ENCODE results near the gene CTNND2. TPM values are rescaled to one million over a fixed set of nuclear protein-coding genes. Genes with fewer than 3 reads are reported as not detected.

Gene CTNND2
- polyA plus RNA-seq, 2 donors: 0.09 TPM; not detected in 1

- no peaks in the 10 kb centered on the region for H3K36me3 ChIP-seq (ENCODE audit: control insufficient read depth in 2 of 2, insufficient read depth in 2 of 2, low read length in 1 of 2)
- H3K9me3 ChIP-seq (ENCODE audit: control insufficient read depth in 2 of 2, insufficient read depth in 1 of 2, low read depth in 1 of 2, low read length in 1 of 2): peaks cover 0 to 3% of the 10 kb centered on the region in 2 donors
- H3K4me3 ChIP-seq (ENCODE audit: low read depth in 1 of 2, low read length in 2 of 2): no peak overlapping the region
- H3K4me1 ChIP-seq (ENCODE audit: control insufficient read depth in 2 of 2, insufficient read depth in 2 of 2, low read length in 1 of 2): peaks cover 0 to 2% of the 10 kb centered on the region in 2 donors
- H3K27ac ChIP-seq (ENCODE audit: low read depth in 2 of 2, low read length in 1 of 2): no peak overlapping the region
- no peaks in the 10 kb centered on the region for H3K27me3 ChIP-seq (ENCODE audit: control insufficient read depth in 1 of 2, insufficient read depth in 2 of 2, low read length in 2 of 2)
- 47 to 51% methylated on average over 4 of the region's 4 CpGs for WGBS, 2 donors
Observed at GRCh38 chr5:11126844-11127243, 777.4 kb downstream of the CTNND2 start.

GRCh38 chr5:11121885-11122284 lies 782.4 kb downstream of the CTNND2 start:
- 71 to 72% methylated on average over 3 of the region's 3 CpGs for WGBS, 2 donors
- no peaks in the 10 kb centered on the region for H3K36me3 ChIP-seq (ENCODE audit: control insufficient read depth in 2 of 2, insufficient read depth in 2 of 2, low read length in 1 of 2)
- no peak overlapping the region for H3K4me3 ChIP-seq (ENCODE audit: low read depth in 1 of 2, low read length in 2 of 2)
- H3K4me1 ChIP-seq (ENCODE audit: control insufficient read depth in 2 of 2, insufficient read depth in 2 of 2, low read length in 1 of 2): no peaks in the 10 kb centered on the region
- no peak overlapping the region for H3K27ac ChIP-seq (ENCODE audit: low read depth in 2 of 2, low read length in 1 of 2)
- H3K27me3 ChIP-seq (ENCODE audit: control insufficient read depth in 1 of 2, insufficient read depth in 2 of 2, low read length in 2 of 2): no peaks in the 10 kb centered on the region
- H3K9me3 ChIP-seq (ENCODE audit: control insufficient read depth in 2 of 2, insufficient read depth in 1 of 2, low read depth in 1 of 2, low read length in 1 of 2): peaks cover 0 to 3% of the 10 kb centered on the region in 2 donors

- Histone ChIP-seq H3K36me3 (ENCODE audit: control insufficient read depth in 2 of 2, insufficient read depth in 2 of 2, low read length in 1 of 2) (no peaks in the 10 kb centered on the region), H3K27ac (ENCODE audit: low read depth in 2 of 2, low read length in 1 of 2) (no peak overlapping the region), H3K9me3 (ENCODE audit: control insufficient read depth in 2 of 2, insufficient read depth in 1 of 2, low read depth in 1 of 2, low read length in 1 of 2) (peaks cover 0 to 2% of the 10 kb centered on the region in 2 donors), H3K27me3 (ENCODE audit: control insufficient read depth in 1 of 2, insufficient read depth in 2 of 2, low read length in 2 of 2) (no peaks in the 10 kb centered on the region), H3K4me3 (ENCODE audit: low read depth in 1 of 2, low read length in 2 of 2) (no peak overlapping the region), H3K4me1 (ENCODE audit: control insufficient read depth in 2 of 2, insufficient read depth in 2 of 2, low read length in 1 of 2) (no peaks in the 10 kb centered on the region)
- 83 to 88% methylated on average over 6 of the region's 6 CpGs for WGBS, 2 donors
Observed at GRCh38 chr5:11110128-11110527, 794.1 kb downstream of the CTNND2 start.

- Histone ChIP-seq H3K36me3 (ENCODE audit: control insufficient read depth in 2 of 2, insufficient read depth in 2 of 2, low read length in 1 of 2) (no peaks in the 10 kb centered on the region), H3K4me3 (ENCODE audit: low read depth in 1 of 2, low read length in 2 of 2) (no peak overlapping the region), H3K27me3 (ENCODE audit: control insufficient read depth in 1 of 2, insufficient read depth in 2 of 2, low read length in 2 of 2) (no peaks in the 10 kb centered on the region), H3K9me3 (ENCODE audit: control insufficient read depth in 2 of 2, insufficient read depth in 1 of 2, low read depth in 1 of 2, low read length in 1 of 2) (no peaks in the 10 kb centered on the region), H3K4me1 (ENCODE audit: control insufficient read depth in 2 of 2, insufficient read depth in 2 of 2, low read length in 1 of 2) (no peaks in the 10 kb centered on the region), H3K27ac (ENCODE audit: low read depth in 2 of 2, low read length in 1 of 2) (no peak overlapping the region)
- WGBS, 2 donors: 85 to 88% methylated on average over 8 of the region's 8 CpGs
Observed at GRCh38 chr5:11105696-11106095, 798.5 kb downstream of the CTNND2 start.

- Histone ChIP-seq H3K4me1 (ENCODE audit: control insufficient read depth in 2 of 2, insufficient read depth in 2 of 2, low read length in 1 of 2) (no peaks in the 10 kb centered on the region), H3K36me3 (ENCODE audit: control insufficient read depth in 2 of 2, insufficient read depth in 2 of 2, low read length in 1 of 2) (no peaks in the 10 kb centered on the region), H3K4me3 (ENCODE audit: low read depth in 1 of 2, low read length in 2 of 2) (no peak overlapping the region), H3K27me3 (ENCODE audit: control insufficient read depth in 1 of 2, insufficient read depth in 2 of 2, low read length in 2 of 2) (no peaks in the 10 kb centered on the region), H3K9me3 (ENCODE audit: control insufficient read depth in 2 of 2, insufficient read depth in 1 of 2, low read depth in 1 of 2, low read length in 1 of 2) (no peaks in the 10 kb centered on the region), H3K27ac (ENCODE audit: low read depth in 2 of 2, low read length in 1 of 2) (no peak overlapping the region)
- 83 to 84% methylated on average over 9 of the region's 9 CpGs for WGBS, 2 donors
Observed at GRCh38 chr5:11104651-11105112, 799.6 kb downstream of the CTNND2 start.

GRCh38 chr5:11104210-11104609 lies 800.0 kb downstream of the CTNND2 start:
- H3K27me3 ChIP-seq (ENCODE audit: control insufficient read depth in 1 of 2, insufficient read depth in 2 of 2, low read length in 2 of 2): no peaks in the 10 kb centered on the region
- H3K9me3 ChIP-seq (ENCODE audit: control insufficient read depth in 2 of 2, insufficient read depth in 1 of 2, low read depth in 1 of 2, low read length in 1 of 2): no peaks in the 10 kb centered on the region
- no peaks in the 10 kb centered on the region for H3K4me1 ChIP-seq (ENCODE audit: control insufficient read depth in 2 of 2, insufficient read depth in 2 of 2, low read length in 1 of 2)
- H3K36me3 ChIP-seq (ENCODE audit: control insufficient read depth in 2 of 2, insufficient read depth in 2 of 2, low read length in 1 of 2): no peaks in the 10 kb centered on the region
- no peak overlapping the region for H3K4me3 ChIP-seq (ENCODE audit: low read depth in 1 of 2, low read length in 2 of 2)
- WGBS, 2 donors: 53 to 72% methylated on average over 1 of the region's 1 CpG
- H3K27ac ChIP-seq (ENCODE audit: low read depth in 2 of 2, low read length in 1 of 2): no peak overlapping the region

- Histone ChIP-seq H3K36me3 (ENCODE audit: control insufficient read depth in 2 of 2, insufficient read depth in 2 of 2, low read length in 1 of 2) (no peaks in the 10 kb centered on the region), H3K27me3 (ENCODE audit: control insufficient read depth in 1 of 2, insufficient read depth in 2 of 2, low read length in 2 of 2) (no peaks in the 10 kb centered on the region), H3K9me3 (ENCODE audit: control insufficient read depth in 2 of 2, insufficient read depth in 1 of 2, low read depth in 1 of 2, low read length in 1 of 2) (no peaks in the 10 kb centered on the region), H3K4me3 (ENCODE audit: low read depth in 1 of 2, low read length in 2 of 2) (no peak overlapping the region), H3K4me1 (ENCODE audit: control insufficient read depth in 2 of 2, insufficient read depth in 2 of 2, low read length in 1 of 2) (peaks cover 0 to 2% of the 10 kb centered on the region in 2 donors), H3K27ac (ENCODE audit: low read depth in 2 of 2, low read length in 1 of 2) (no peak overlapping the region)
- 44 to 58% methylated on average over 3 of the region's 3 CpGs for WGBS, 2 donors
Observed at GRCh38 chr5:11084111-11084510, 820.1 kb downstream of the CTNND2 start.

- Histone ChIP-seq H3K36me3 (ENCODE audit: control insufficient read depth in 2 of 2, insufficient read depth in 2 of 2, low read length in 1 of 2) (no peaks in the 10 kb centered on the region), H3K4me3 (ENCODE audit: low read depth in 1 of 2, low read length in 2 of 2) (no peak overlapping the region), H3K4me1 (ENCODE audit: control insufficient read depth in 2 of 2, insufficient read depth in 2 of 2, low read length in 1 of 2) (peaks cover 0 to 2% of the 10 kb centered on the region in 2 donors), H3K9me3 (ENCODE audit: control insufficient read depth in 2 of 2, insufficient read depth in 1 of 2, low read depth in 1 of 2, low read length in 1 of 2) (no peaks in the 10 kb centered on the region), H3K27ac (ENCODE audit: low read depth in 2 of 2, low read length in 1 of 2) (no peak overlapping the region), H3K27me3 (ENCODE audit: control insufficient read depth in 1 of 2, insufficient read depth in 2 of 2, low read length in 2 of 2) (no peaks in the 10 kb centered on the region)
- 87 to 89% methylated on average over 21 of the region's 21 CpGs for WGBS, 2 donors
Observed at GRCh38 chr5:11082404-11082945, 821.8 kb downstream of the CTNND2 start.

- no peak overlapping the region for H3K4me3 ChIP-seq (ENCODE audit: low read depth in 1 of 2, low read length in 2 of 2)
- 70 to 72% methylated on average over 4 of the region's 4 CpGs for WGBS, 2 donors
Observed at GRCh38 chr5:11076945-11077613, 827.2 kb downstream of the CTNND2 start.

More at GRCh38 chr5:11076945-11077613, 827.2 kb downstream of the CTNND2 start:
- no peaks in the 10 kb centered on the region for H3K36me3 ChIP-seq (ENCODE audit: control insufficient read depth in 2 of 2, insufficient read depth in 2 of 2, low read length in 1 of 2)
- H3K27me3 ChIP-seq (ENCODE audit: control insufficient read depth in 1 of 2, insufficient read depth in 2 of 2, low read length in 2 of 2): no peaks in the 10 kb centered on the region
- peaks cover 0 to 2% of the 10 kb centered on the region in 2 donors for H3K4me1 ChIP-seq (ENCODE audit: control insufficient read depth in 2 of 2, insufficient read depth in 2 of 2, low read length in 1 of 2)
- H3K27ac ChIP-seq (ENCODE audit: low read depth in 2 of 2, low read length in 1 of 2): no peak overlapping the region
- H3K9me3 ChIP-seq (ENCODE audit: control insufficient read depth in 2 of 2, insufficient read depth in 1 of 2, low read depth in 1 of 2, low read length in 1 of 2): no peaks in the 10 kb centered on the region
